GM19324 (cell line): ENCODE results near the gene DNAJC30.

Experiments
- ATAC-seq: cut with Tn5 transposase; IDR thresholded peaks from one replicate; pipeline ENCODE4 v1.9.1; 2021; ENCODE audit warnings: mild to moderate bottlenecking, moderate library complexity; ENCODE audit not compliant: unreplicated experiment, low FRiP score

Gene DNAJC30

GRCh38 chr7:73652541-73652949, 30.7 kb downstream of the DNAJC30 start:
- ATAC-seq = no peak

GRCh38 chr7:73650524-73650923, 32.7 kb downstream of the DNAJC30 start:
- ATAC-seq = no peak

GRCh38 chr7:73649576-73649975, 33.7 kb downstream of the DNAJC30 start:
- no peak for ATAC-seq

GRCh38 chr7:73648593-73649332, 34.5 kb downstream of the DNAJC30 start:
- no peak for ATAC-seq

- ATAC-seq = no peak
Measured at GRCh38 chr7:73647725-73648592, 35.3 kb downstream of the DNAJC30 start.

- no peak for ATAC-seq
Measured at GRCh38 chr7:73646785-73647724, 36.2 kb downstream of the DNAJC30 start.

GRCh38 chr7:73645643-73646174, 37.5 kb downstream of the DNAJC30 start:
- ATAC-seq = no peak

- ATAC-seq = no peak
Measured at GRCh38 chr7:73644688-73645286, 38.5 kb downstream of the DNAJC30 start.

GRCh38 chr7:73642834-73643233, 40.4 kb downstream of the DNAJC30 start:
- ATAC-seq = no peak

GRCh38 chr7:73638911-73639310, 44.3 kb downstream of the DNAJC30 start:
- ATAC-seq = no peak

GRCh38 chr7:73635428-73636200, 47.6 kb downstream of the DNAJC30 start:
- no peak for ATAC-seq

- ATAC-seq = no peak
Measured at GRCh38 chr7:73633844-73634243, 49.4 kb downstream of the DNAJC30 start.

- ATAC-seq = no peak
Measured at GRCh38 chr7:73633323-73633722, 49.9 kb downstream of the DNAJC30 start.

GRCh38 chr7:73631558-73631957, 51.7 kb downstream of the DNAJC30 start:
- ATAC-seq = no peak
